HAP-1 (cell line): Measurements from ENCODE around the gene TPX2.
"Not testable (repeated sequence)": the region's sequence is repeated elsewhere in the genome, so short reads cannot be mapped to it uniquely, and the experiment has no call there.

Source experiments
- DNase-seq, 2 experiments: peaks; one replicate each; pipeline ENCODE4 v3.0.0-alpha.2; 2016 to 2020; ENCODE audit warnings: low spot score in 2 of 2
- H3K27me3 ChIP-seq: fragments of 250-450 bp; sonication (Bioruptor Pico); 2 replicates; pipeline ENCODE4 v1.5.1; 2020; ENCODE audit warnings: low read depth, mild to moderate bottlenecking, moderate library complexity
- H3K36me3 ChIP-seq: fragments of 250-450 bp; sonication (Bioruptor Pico); replicated peaks from 2 replicates; pipeline ENCODE4 v1.5.1; 2020; ENCODE audit warnings: mild to moderate bottlenecking
- H3K4me1 ChIP-seq: fragments of 250-450 bp; sonication (Bioruptor Pico); 2 replicates; pipeline ENCODE4 v1.5.1; 2020; ENCODE audit warnings: mild to moderate bottlenecking
- H3K4me3 ChIP-seq: fragments of 250-450 bp; sonication (Bioruptor Pico); 2 replicates; pipeline ENCODE4 v1.5.1; 2020; ENCODE audit warnings: mild to moderate bottlenecking, moderate library complexity
- H3K9me3 ChIP-seq: fragments of 250-450 bp; sonication (Bioruptor Pico); 2 replicates; pipeline ENCODE4 v1.5.1; 2020; ENCODE audit warnings: mild to moderate bottlenecking, moderate library complexity
- in situ Hi-C: fragments of 300-500 bp; cut with MboI; formaldehyde crosslinking; loops from 3 replicates; pipeline ENCODE4 v1.14.3; 2020; ENCODE audit warnings: low sequenced_read_pairs, inconsistent platforms, mixed read lengths

TPX2 gene

GRCh38 chr20:31720486-31721407 lies 18.3 kb upstream of the TPX2 start:
- Histone ChIP-seq H3K9me3 (no peaks in the 10 kb centered on the region), H3K4me1 (peaks cover 34% of the 10 kb centered on the region), H3K36me3 (peaks cover 29% of the 10 kb centered on the region), H3K4me3 (peak overlapping the region; percentile 91), H3K27me3 (no peaks in the 10 kb centered on the region)
- peak in 1 of 2 experiments; percentile 35 for DNase-seq
- in situ Hi-C loops: loop anchor here (5.0 to 10.0 kb wide), 2 partner anchors 58 to 156 kb away; no protein-coding TSS in a partner anchor

- DNase-seq: peak; percentile 18 to 37
- in situ Hi-C loops: loop anchor here (5.0 to 10.0 kb wide), 2 partner anchors 59 to 157 kb away; no protein-coding TSS in a partner anchor
- Histone ChIP-seq H3K4me1 (peaks cover 34% of the 10 kb centered on the region), H3K27me3 (no peaks in the 10 kb centered on the region), H3K9me3 (no peaks in the 10 kb centered on the region), H3K4me3 (peak overlapping the region; percentile 91), H3K36me3 (peaks cover 29% of the 10 kb centered on the region)
Observed at GRCh38 chr20:31721408-31722256, 17.5 kb upstream of the TPX2 start.

GRCh38 chr20:31722257-31723068 lies 16.6 kb upstream of the TPX2 start, which contains the start of gene BCL2L1:
Gene BCL2L1 (minus strand): TSS chr20:31722868. CDS start chr20:31722218, 650 bp downstream.
- Histone ChIP-seq H3K36me3 (peaks cover 24% of the 10 kb centered on the region), H3K9me3 (no peaks in the 10 kb centered on the region), H3K4me3 (peak within 1 kb of the TSS; percentile 91), H3K27me3 (no peaks in the 10 kb centered on the region), H3K4me1 (peaks cover 34% of the 10 kb centered on the region)
- peak; percentile 84 to 90 for DNase-seq
- in situ Hi-C loops: loop anchor here (5.0 to 10.0 kb wide), 2 partner anchors 60 to 158 kb away; no protein-coding TSS in a partner anchor

GRCh38 chr20:31723069-31723318 lies 16.1 kb upstream of the TPX2 start:
- in situ Hi-C loops: loop anchor here (5.0 to 10.0 kb wide), 2 partner anchors 61 to 158 kb away; no protein-coding TSS in a partner anchor
- DNase-seq: no peak
- peaks cover 21% of the 10 kb centered on the region for H3K36me3 ChIP-seq

GRCh38 chr20:31723319-31724078 lies 15.6 kb upstream of the TPX2 start:
- DNase-seq: peak; percentile 89 to 99
- no peaks in the 10 kb centered on the region for H3K9me3 ChIP-seq
- H3K4me3 ChIP-seq: peak overlapping the region; percentile 91
- in situ Hi-C loops: loop anchor here (5.0 to 10.0 kb wide), 2 partner anchors 61 to 159 kb away; no protein-coding TSS in a partner anchor
- H3K27me3 ChIP-seq: no peaks in the 10 kb centered on the region
- peaks cover 32% of the 10 kb centered on the region for H3K4me1 ChIP-seq
- H3K36me3 ChIP-seq: peaks cover 19% of the 10 kb centered on the region

More at GRCh38 chr20:31723069-31723318, 16.1 kb upstream of the TPX2 start:
- H3K9me3 ChIP-seq: no peaks in the 10 kb centered on the region
- H3K27me3 ChIP-seq: no peaks in the 10 kb centered on the region
- peak overlapping the region; percentile 91 for H3K4me3 ChIP-seq
- peaks cover 34% of the 10 kb centered on the region for H3K4me1 ChIP-seq

- no peaks in the 10 kb centered on the region for H3K4me1 ChIP-seq
- no peak overlapping the region for H3K4me3 ChIP-seq
- in situ Hi-C loops: no loop called here
- H3K36me3 ChIP-seq: no peaks in the 10 kb centered on the region
- no peaks in the 10 kb centered on the region for H3K9me3 ChIP-seq
- DNase-seq: no peak
- no peaks in the 10 kb centered on the region for H3K27me3 ChIP-seq
Observed at GRCh38 chr20:31731321-31731717, 7.8 kb upstream of the TPX2 start.

- Histone ChIP-seq H3K4me3 (peak overlapping the region; percentile 89), H3K36me3 (peaks cover 22% of the 10 kb centered on the region), H3K9me3 (no peaks in the 10 kb centered on the region), H3K27me3 (no peaks in the 10 kb centered on the region), H3K4me1 (no peaks in the 10 kb centered on the region; the same call in none of the 2 replicates)
- no peak for DNase-seq
- in situ Hi-C loops: no loop called here
Observed at GRCh38 chr20:31739550-31739977, 474 bp downstream of the TPX2 start.

GRCh38 chr20:31740208-31740607 lies 1.1 kb downstream of the TPX2 start:
- DNase-seq: no peak
- peaks cover 28% of the 10 kb centered on the region for H3K36me3 ChIP-seq
- H3K4me1 ChIP-seq: no peaks in the 10 kb centered on the region; the same call in none of the 2 replicates
- H3K4me3 ChIP-seq: peak overlapping the region; percentile 89
- no peaks in the 10 kb centered on the region for H3K27me3 ChIP-seq
- no peaks in the 10 kb centered on the region for H3K9me3 ChIP-seq
- in situ Hi-C loops: no loop called here

- H3K36me3 ChIP-seq: peaks cover 34% of the 10 kb centered on the region
Observed at GRCh38 chr20:31740656-31741323, 1.7 kb downstream of the TPX2 start.

GRCh38 chr20:31746068-31746878 lies 7.2 kb downstream of the TPX2 start:
- Histone ChIP-seq H3K9me3 (no peaks in the 10 kb centered on the region), H3K36me3 (peaks cover 77% of the 10 kb centered on the region), H3K4me3 (no peak overlapping the region), H3K4me1 (peaks cover 15% of the 10 kb centered on the region), H3K27me3 (no peaks in the 10 kb centered on the region)
- in situ Hi-C loops: no loop called here
- no peak for DNase-seq

More at GRCh38 chr20:31740656-31741323, 1.7 kb downstream of the TPX2 start:
- in situ Hi-C loops: no loop called here
- peaks cover 3% of the 10 kb centered on the region for H3K4me1 ChIP-seq
- no peaks in the 10 kb centered on the region for H3K27me3 ChIP-seq
- H3K9me3 ChIP-seq: no peaks in the 10 kb centered on the region
- DNase-seq: no peak
- peak overlapping the region; percentile 89 for H3K4me3 ChIP-seq

- H3K4me3 ChIP-seq, H3K9me3 ChIP-seq, DNase-seq, H3K27me3 ChIP-seq, in situ Hi-C loops: not testable (repeated sequence)
- peaks cover 15% of the 10 kb centered on the region for H3K4me1 ChIP-seq
- peaks cover 83% of the 10 kb centered on the region for H3K36me3 ChIP-seq
Observed at GRCh38 chr20:31747028-31747427, 7.9 kb downstream of the TPX2 start.
